ENCODE data around the gene RAB15.

DNA sequence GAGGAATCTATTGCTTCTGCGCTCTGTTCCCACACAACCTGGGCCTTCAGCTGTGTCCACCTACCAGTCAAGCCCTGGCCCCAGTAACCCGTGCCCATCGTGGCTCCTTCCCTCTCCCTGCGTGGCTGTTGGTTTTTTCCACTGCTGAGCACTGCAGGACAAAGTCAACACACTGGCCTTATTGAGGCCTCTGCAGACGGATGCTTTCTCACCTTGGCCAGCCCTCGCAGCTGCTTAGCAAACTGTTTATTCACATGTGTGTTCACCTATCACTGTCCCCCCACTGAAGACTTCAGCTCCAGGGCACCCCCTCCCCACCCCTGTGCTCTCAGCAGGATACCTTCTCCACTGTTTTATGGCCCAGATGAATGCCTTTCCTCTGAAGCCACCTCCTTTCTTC lies 16.8 kb downstream of the RAB15 start:
- TF ChIP-seq, protein P1, sequence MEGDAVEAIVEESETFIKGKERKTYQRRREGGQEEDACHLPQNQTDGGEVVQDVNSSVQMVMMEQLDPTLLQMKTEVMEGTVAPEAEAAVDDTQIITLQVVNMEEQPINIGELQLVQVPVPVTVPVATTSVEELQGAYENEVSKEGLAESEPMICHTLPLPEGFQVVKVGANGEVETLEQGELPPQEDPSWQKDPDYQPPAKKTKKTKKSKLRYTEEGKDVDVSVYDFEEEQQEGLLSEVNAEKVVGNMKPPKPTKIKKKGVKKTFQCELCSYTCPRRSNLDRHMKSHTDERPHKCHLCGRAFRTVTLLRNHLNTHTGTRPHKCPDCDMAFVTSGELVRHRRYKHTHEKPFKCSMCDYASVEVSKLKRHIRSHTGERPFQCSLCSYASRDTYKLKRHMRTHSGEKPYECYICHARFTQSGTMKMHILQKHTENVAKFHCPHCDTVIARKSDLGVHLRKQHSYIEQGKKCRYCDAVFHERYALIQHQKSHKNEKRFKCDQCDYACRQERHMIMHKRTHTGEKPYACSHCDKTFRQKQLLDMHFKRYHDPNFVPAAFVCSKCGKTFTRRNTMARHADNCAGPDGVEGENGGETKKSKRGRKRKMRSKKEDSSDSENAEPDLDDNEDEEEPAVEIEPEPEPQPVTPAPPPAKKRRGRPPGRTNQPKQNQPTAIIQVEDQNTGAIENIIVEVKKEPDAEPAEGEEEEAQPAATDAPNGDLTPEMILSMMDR (conservative IDR thresholded peaks at IDR 0.05 in 1 of 2, IDR thresholded peaks at IDR 0.05 in 1 of 2; ENCODE audit: low read depth in 1 of 2, low read length in 2 of 2): no peak
- TF ChIP-seq EZH2 (IDR thresholded peaks at IDR 0.05; ENCODE audit: low read length, missing control alignments): no peak
